Measurements from ENCODE around the gene CHN2. TPM values are rescaled to one million over a fixed set of nuclear protein-coding genes. Genes with fewer than 3 reads are reported as not detected.

CHN2 gene
- polyA plus RNA-seq, 1 donor from 2014 or later, result 136 TPM

- Histone ChIP-seq H3K4me3 (ENCODE audit: low read length) (no peak overlapping the region), H3K27me3 (ENCODE audit: insufficient read depth, low read depth, low read length) (no peaks in the 10 kb centered on the region), H3K4me2 (ENCODE audit: low read length) (no peak overlapping the region), H3K9me2 (ENCODE audit: insufficient read depth, low read length) (no peaks in the 10 kb centered on the region), H3K36me3 (ENCODE audit: insufficient read depth, low read length) (no peaks in the 10 kb centered on the region), H3K27ac (ENCODE audit: low read length) (no peak overlapping the region), H3F3A (ENCODE audit: insufficient read depth, low read length, poor library complexity, severe bottlenecking) (no peaks in the 10 kb centered on the region), H3K9me3 (ENCODE audit: low read length) (no peaks in the 10 kb centered on the region), H3K9ac (ENCODE audit: low read length) (no peak overlapping the region), H3K79me2 (replicated peaks; ENCODE audit: insufficient read depth, low read length) (no peaks in the 10 kb centered on the region), H4K20me1 (ENCODE audit: insufficient read depth) (no peaks in the 10 kb centered on the region), H2AFZ (ENCODE audit: low read depth, low read length) (no peak overlapping the region)
- TF ChIP-seq SMC3 (conservative IDR thresholded peaks at IDR 0.05; ENCODE audit: poor library complexity), result no peak
- no peak for TF ChIP-seq MXI1 (conservative IDR thresholded peaks at IDR 0.05; ENCODE audit: poor library complexity, severe bottlenecking)
- no peak for TF ChIP-seq POLR2AphosphoS5 (IDR thresholded peaks at IDR 0.05)
- no peak for TF ChIP-seq EZH2 (IDR thresholded peaks at IDR 0.05; ENCODE audit: borderline replicate concordance, insufficient read depth, low read length, poor library complexity, severe bottlenecking)
- no peak for TF ChIP-seq CTCF (IDR thresholded peaks at IDR 0.05; ENCODE audit: poor library complexity, severe bottlenecking)
- TF ChIP-seq REST (IDR thresholded peaks at IDR 0.05; ENCODE audit: borderline replicate concordance), result no peak
- no peak for TF ChIP-seq EP300 (conservative IDR thresholded peaks at IDR 0.05; ENCODE audit: poor library complexity, severe bottlenecking)
- TF ChIP-seq RAD21 (conservative IDR thresholded peaks at IDR 0.05), result no peak
- no peak for TF ChIP-seq TAF1 (IDR thresholded peaks at IDR 0.05; ENCODE audit: low read depth)
Measured at GRCh38 chr7:29385214-29385814, 190.7 kb downstream of the CHN2 start.

DNA sequence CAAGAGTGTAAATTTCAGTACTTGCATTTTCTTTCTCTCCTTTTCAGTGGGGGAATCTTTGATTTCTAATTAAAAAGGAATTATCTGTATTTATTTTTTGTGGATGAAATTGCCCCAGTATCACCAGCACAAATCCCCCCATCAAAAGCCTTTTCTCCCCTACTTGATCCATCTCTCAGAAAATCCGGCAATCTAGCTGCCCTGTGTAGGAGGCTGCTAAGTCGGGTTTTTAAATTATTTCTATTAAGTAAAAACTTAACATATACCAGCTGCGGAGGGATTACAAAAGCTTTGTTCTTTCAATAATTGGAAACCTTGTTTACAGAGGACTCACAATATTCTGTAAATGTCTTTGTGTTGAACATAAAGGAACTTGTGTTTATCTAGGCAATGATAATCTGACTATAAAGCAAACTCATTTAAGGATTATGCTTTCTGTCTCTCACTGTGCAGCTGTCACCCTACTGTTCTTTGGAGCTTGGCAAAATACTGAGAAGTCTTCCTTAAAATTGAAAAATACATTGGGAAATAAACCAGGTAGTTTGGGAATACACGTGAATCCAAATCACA, 191.7 kb downstream of the CHN2 start:
- H3K36me3 ChIP-seq (ENCODE audit: insufficient read depth, low read length), result no peaks in the 10 kb centered on the region
- TF ChIP-seq POLR2AphosphoS5 (IDR thresholded peaks at IDR 0.05), result no peak
- no peak for TF ChIP-seq MXI1 (conservative IDR thresholded peaks at IDR 0.05; ENCODE audit: poor library complexity, severe bottlenecking)
- TF ChIP-seq CTCF (IDR thresholded peaks at IDR 0.05; ENCODE audit: poor library complexity, severe bottlenecking), result no peak
- TF ChIP-seq EP300 (conservative IDR thresholded peaks at IDR 0.05; ENCODE audit: poor library complexity, severe bottlenecking), result no peak
- TF ChIP-seq REST (IDR thresholded peaks at IDR 0.05; ENCODE audit: borderline replicate concordance), result no peak
- TF ChIP-seq SMC3 (conservative IDR thresholded peaks at IDR 0.05; ENCODE audit: poor library complexity), result no peak
- TF ChIP-seq RAD21 (conservative IDR thresholded peaks at IDR 0.05), result no peak
- no peak for TF ChIP-seq TAF1 (IDR thresholded peaks at IDR 0.05; ENCODE audit: low read depth)
- no peak for TF ChIP-seq EZH2 (IDR thresholded peaks at IDR 0.05; ENCODE audit: borderline replicate concordance, insufficient read depth, low read length, poor library complexity, severe bottlenecking)
- no peaks in the 10 kb centered on the region for H3K79me2 ChIP-seq (replicated peaks; ENCODE audit: insufficient read depth, low read length)
- no peaks in the 10 kb centered on the region for H3K27me3 ChIP-seq (ENCODE audit: insufficient read depth, low read depth, low read length)
- H3K4me3 ChIP-seq (ENCODE audit: low read length), result no peak overlapping the region
- H3K9me2 ChIP-seq (ENCODE audit: insufficient read depth, low read length), result no peaks in the 10 kb centered on the region
- H4K20me1 ChIP-seq (ENCODE audit: insufficient read depth), result no peaks in the 10 kb centered on the region
- H3K4me2 ChIP-seq (ENCODE audit: low read length), result no peak overlapping the region
- no peak overlapping the region for H3K27ac ChIP-seq (ENCODE audit: low read length)
- H3F3A ChIP-seq (ENCODE audit: insufficient read depth, low read length, poor library complexity, severe bottlenecking), result no peaks in the 10 kb centered on the region
- H3K9me3 ChIP-seq (ENCODE audit: low read length), result no peaks in the 10 kb centered on the region
- no peak overlapping the region for H3K9ac ChIP-seq (ENCODE audit: low read length)
- no peak overlapping the region for H2AFZ ChIP-seq (ENCODE audit: low read depth, low read length)
